ENCODE results near the gene SLC7A8.
A peak's percentile ranks its signal among the peaks of the same experiment; 100 is the strongest.

Gene SLC7A8

DNA sequence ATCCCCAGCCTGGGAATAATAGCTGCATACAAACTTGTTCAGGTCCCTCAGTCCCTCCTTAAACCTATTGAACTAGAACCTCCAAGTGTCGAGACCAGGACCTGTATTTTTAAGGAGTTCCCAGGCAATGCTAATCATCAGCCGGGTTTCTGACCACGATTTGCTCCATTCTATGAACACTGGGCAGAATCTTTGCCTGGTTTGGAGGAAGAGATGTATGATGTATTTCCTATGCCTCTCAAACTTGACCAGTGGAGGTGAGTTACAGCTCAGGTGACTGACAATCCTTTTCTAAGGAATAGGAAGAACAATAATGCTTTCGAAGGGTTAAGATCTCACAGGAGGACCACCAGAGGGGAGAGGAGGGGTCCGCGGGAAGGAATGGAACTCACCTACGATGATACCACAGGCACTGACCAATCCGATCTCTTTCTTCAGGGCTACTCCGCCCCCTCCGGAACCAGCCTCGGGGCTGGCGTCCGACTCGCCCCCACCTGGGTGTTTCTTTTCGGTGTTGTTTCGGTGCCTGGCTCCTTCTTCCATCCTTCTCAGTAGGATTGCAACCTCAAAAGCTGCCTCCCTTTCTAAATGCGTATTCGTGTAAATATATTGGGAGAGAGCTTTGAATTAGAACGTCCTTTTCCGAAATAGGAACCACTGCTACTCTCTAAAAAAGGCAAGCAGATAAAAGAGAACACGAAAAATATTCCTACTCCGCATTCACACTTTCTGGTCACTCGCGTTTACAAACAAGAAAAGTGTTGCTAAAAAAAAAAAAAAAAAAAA, 895 bp downstream of the SLC7A8 start:
- no peak for DNase-seq

DNA sequence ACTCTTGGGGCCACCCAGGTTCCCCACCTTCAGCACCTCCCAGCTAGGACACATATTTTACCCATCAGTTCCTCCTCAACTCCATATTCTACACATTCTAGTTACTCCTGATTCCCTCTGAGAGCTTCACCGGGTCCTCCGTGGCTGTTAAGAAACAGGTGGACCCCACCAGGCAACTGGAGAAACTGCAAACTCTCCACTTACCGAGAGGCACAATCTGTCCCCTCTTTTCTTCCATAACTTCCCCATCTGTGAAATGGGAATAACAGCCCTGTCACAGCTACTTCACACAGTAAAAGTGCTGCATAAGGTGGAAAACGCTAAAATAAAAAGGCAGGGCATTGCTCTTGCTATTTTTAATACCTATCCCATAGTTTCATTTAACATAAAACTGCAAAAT, 1.5 kb downstream of the SLC7A8 start:
- DNase-seq = no peak

DNA sequence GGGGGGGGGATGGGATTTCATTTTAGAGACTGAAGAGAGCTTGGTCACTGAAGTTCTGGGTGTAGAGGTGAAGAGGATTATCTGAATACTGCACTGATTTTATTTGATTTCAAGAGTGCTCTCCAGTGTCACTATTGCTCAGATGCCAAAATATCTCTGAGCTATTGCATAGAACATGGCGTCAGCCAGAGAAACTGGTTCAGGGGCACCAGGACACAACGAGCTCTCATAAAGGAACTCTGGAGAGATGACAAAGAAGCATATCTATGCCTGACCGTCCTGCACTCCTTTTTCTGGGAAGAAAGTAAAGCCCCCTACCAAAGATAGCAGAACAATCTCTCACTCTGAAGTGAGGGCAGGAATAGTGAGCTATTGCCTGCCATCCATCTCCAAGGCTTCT, 2.0 kb downstream of the SLC7A8 start:
- DNase-seq = no peak

DNA sequence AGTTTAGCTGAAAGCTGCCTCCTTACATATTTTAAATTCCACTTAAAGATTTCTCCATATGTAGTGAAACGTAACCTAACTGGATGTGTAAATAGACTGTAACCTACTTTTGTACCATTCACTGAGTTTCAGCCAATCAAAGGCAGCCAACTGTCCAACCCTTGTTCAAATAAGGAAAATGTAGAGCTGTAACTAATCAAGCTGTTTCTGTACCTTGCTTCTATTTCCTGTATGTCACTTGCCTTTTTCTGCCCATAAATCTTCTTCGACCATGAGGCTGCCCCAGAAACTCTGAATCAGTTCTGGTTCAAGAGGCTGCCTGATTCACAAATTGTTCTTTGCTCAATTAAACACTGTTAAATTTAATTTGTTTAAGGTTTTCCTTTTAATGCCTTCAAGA, 6.3 kb downstream of the SLC7A8 start:
- peak; percentile 20 for DNase-seq

DNA sequence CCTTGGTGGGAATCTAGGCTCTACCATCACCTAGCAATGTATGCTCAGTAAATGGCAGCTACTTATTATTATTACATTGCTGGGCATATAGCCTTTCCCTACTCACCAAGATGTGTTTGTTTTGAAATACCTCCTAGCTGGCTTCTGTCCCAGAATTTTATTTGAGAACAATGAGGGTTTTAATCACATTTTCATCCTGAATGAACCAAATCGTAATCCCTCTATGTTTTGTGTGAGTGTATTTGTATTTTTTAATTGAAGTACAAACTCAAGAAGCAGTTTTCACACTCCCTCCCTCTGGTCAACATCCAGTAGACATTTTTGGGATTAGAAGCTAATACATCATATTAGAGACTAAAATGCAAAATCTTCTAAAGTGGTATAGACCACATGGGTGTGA, 7.6 kb downstream of the SLC7A8 start:
- no peak for DNase-seq

- DNase-seq = no peak
These were observed 8.9 kb downstream of the SLC7A8 start for GRCh38 chr14:23174296-23175184.

DNA sequence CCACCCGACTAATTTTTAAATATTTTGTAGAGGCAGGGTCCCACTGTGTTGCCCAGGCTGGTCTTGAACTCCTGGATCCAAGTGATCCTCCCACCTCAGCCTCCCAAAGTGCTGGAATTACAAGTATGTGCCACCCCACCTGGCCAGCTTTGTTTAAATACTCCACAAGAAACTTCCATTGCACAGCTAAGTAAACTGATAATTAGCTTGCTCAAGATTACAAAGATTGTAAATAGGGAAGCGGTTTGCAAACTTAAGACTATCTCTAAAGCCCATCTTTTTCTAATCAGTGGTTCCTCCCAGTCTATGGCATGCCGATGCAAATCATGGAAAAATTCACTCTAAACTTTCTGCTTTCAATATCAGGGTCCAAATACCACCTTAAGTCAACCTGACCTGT, 9.7 kb downstream of the SLC7A8 start:
- DNase-seq = no peak

- no peak for DNase-seq
These were observed 10.4 kb downstream of the SLC7A8 start for GRCh38 chr14:23173031-23173430.

DNA sequence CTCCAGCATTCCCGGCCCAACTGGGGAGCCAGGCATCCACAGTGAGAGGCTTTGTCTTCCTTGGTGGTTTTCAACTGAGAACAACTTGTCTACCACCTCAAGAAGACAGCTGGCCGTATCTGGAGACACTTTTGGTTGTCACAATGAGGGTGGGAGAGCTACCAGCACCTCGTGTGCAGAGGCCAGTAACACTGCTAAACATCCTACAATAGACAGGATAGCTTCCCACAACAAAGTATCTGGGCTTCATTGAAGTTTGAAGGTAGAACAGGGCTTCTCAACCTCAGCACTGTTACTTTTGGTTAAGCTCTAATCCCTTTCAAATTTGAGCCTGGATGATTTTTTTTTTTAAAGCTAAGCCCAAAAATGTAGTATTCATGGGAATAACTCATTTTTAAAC, 10.9 kb downstream of the SLC7A8 start:
- no peak for DNase-seq

DNA sequence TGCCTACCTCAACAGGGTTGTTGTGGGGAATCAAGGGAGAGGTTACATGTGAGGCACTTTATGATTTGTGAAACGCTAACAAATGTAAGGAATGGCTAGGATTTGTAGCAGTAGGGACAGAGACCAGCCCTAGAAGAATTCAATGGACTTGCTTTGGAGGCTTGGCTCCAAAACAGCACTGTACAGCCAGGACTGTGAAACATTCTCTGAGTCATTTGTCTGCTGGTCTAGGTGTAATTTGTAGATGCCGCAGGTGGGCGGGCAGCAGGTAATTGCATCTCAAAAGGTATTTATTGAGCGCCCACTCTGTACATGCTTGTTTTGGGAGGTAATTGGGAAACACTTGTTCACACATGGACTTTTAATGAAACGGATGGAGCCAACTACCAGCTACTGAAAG, 11.4 kb downstream of the SLC7A8 start:
- no peak for DNase-seq

DNA sequence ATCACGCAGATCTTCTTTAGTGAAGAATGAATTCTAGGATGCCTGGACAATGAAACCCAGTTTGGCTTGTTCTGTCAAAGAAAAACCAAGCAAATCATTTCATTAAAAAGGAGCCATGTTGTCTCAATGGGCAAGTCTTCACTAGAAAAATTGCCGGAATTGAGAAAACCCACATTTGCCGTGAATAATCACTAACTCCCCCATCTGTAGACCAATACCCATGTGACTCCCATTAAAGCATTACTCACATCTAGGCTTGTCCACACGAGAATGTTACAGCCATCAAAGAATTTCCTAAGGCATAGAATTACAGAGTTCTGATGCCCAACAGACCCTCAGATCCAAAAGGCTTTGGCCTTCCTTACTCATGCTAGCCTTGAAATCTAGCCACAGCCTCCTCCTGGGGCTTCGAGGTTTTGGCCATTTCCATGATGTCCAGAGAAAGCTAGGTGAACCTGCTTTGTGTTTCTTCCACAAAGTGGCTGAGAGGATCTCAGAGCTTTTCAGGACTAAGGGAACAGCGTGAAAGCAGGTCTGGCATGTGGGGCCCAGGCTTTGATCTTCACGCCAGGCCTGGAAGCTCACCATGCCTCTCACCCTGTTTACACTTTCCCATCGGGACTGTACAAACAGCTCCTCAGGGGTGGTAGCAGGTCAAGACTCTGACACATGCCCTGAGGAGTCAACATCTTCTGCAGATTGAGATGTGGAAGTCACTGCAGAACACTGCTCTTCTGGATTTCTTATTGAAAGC, 12.1 kb downstream of the SLC7A8 start:
- DNase-seq = no peak

- DNase-seq = no peak
These were observed 13.8 kb downstream of the SLC7A8 start for GRCh38 chr14:23169622-23170021.

GRCh38 chr14:23168246-23168645, 15.2 kb downstream of the SLC7A8 start:
- no peak for DNase-seq

GRCh38 chr14:23167116-23167847, 16.2 kb downstream of the SLC7A8 start:
- no peak for DNase-seq

DNA sequence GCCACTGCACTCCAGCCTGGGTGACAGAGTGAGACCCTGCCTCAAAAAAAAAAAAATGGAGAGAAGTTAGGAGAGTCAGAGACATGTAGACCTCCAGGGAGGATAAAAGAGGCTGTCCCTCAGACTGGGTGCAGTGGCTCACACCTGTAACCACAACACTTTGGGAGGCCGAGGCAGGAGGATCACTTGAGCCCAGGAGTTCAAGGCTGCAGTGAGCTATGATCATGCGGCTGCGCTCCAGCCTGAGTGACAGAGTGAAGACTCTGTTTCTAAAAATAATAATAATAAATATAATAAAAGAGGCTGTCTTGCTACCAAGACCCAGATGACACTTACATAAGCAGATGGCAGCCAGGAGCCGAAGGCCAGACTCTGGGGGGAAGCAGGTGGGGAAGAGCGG, 18.5 kb downstream of the SLC7A8 start:
- DNase-seq = no peak

DNA sequence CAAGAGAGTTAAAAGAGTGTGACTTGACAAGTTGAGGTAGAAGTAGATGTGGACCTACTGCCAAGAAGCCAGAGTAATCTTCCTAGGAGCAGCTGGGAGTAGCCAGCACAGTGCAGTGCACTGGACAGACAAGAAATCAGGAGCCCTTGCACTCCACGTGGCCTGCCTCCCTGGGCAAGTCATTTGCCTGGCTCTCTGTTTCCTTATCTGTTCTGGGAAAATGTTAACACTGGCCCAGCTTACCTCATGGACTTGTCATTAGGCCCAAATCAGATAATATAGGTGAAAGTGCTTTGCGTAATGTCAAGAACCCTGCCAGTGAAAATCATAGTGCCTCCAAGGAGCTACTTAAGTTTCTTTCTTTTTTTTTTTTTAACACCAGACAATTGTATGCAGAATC, 19.2 kb downstream of the SLC7A8 start:
- no peak for DNase-seq

- no peak for DNase-seq
These were observed 19.6 kb downstream of the SLC7A8 start for GRCh38 chr14:23163830-23164229.

DNA sequence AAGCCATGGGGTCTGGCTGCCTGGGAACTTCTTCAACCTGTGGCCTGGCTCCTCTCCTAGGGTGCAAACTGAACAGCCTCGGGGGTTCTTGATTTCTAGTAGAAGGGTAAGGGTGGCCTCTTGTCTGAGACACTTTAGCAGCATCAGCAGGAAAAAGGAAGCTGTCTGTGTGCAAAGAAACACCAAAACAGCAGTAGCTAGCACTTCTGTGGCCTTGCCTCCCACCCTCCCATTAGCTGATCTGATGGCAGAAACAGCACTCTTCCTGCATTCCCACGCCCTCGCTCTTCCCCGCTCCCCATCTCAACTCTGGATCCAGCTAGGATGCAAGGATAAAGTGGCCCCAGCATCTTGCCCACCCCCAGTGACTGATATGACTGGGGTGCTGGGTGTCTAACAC, 20.7 kb downstream of the SLC7A8 start:
- DNase-seq = peak; percentile 25

DNA sequence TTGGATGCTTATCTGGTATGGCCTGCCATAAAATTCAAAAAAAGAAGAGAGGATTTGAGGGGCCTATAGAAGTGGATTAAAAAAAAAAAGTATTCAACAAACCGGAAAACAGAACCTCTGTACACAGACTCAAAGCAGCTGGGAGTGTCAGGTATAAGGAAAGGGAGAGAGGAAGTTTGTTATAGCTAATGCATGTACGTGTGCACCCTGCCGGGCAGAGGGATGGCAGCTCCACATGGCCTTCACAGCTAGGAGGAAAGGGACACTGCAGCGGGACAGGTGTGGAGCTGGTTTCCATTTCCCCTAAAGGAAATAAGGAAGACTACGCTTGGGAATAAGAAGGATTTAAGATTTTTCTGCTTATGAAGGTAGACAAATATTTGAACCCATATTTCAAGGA, 21.5 kb downstream of the SLC7A8 start:
- no peak for DNase-seq

DNA sequence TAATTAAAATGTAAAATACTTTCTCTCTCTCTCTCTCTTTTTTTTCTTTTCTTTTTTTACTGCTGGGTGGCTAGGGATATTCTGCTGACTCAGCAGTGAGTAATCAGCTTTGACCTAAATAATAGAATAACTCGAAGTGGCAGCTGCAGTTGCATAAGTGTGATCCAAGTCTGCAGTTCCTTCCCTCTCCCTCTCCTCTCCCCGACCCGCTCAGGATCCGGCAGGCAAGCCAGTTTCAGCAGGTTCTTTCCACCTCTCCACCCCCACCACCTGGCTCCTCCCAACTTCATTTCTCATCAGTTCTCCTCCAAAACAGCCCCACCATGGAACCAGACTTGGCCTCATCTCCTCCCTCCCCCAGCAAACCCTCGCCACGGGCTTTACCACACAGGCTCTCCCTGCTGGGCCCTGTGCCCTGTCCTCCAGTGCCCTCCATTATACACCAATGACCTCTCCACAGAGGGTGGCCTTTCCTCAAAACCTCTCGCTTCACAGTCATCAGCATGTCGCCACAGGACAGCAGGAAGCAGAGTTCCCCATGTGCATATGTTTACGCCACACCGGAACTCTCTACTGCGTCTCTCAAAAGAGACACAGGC, 22.4 kb downstream of the SLC7A8 start:
- DNase-seq = no peak

- no peak for DNase-seq
These were observed 23.9 kb downstream of the SLC7A8 start for GRCh38 chr14:23159532-23159931.

- DNase-seq = no peak
These were observed 24.7 kb downstream of the SLC7A8 start for GRCh38 chr14:23158779-23159178.

Data from GDM1 (cell line).